GM04504 (cell line): Measurements from ENCODE around the gene PTPN14.

ENCODE experiments used
- DNase-seq: peaks from one replicate; pipeline ENCODE4 v3.0.0-alpha.2; 2012; ENCODE audit warnings: low read depth

Gene PTPN14

GRCh38 chr1:214394569-214394968, 156.8 kb downstream of the PTPN14 start:
- peak; percentile 76 for DNase-seq

- no peak for DNase-seq
Measured at GRCh38 chr1:214393086-214393485, 158.3 kb downstream of the PTPN14 start.

GRCh38 chr1:214391873-214392645, 159.3 kb downstream of the PTPN14 start:
- DNase-seq, result no peak

GRCh38 chr1:214389734-214390133, 161.7 kb downstream of the PTPN14 start:
- no peak for DNase-seq

DNA sequence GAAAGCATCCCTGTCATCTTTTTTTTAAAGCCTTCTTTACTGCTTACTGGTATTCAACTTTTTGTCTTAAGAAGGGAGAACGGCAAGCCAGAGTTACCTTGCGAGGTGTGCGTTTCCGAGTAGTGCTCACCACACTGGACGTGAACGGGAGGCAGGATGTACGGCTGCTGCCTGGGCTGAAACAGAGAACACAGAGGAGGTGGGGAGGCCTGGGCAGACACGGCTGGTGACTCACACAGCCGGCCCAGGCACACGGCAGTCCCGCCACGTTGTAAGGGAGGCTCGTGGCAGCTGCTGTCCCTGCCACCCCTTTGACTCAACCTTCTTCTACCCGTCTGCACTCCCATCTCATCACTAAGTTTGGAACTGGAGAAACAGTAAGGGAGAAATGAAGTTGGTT, 164.7 kb downstream of the PTPN14 start:
- no peak for DNase-seq

DNA sequence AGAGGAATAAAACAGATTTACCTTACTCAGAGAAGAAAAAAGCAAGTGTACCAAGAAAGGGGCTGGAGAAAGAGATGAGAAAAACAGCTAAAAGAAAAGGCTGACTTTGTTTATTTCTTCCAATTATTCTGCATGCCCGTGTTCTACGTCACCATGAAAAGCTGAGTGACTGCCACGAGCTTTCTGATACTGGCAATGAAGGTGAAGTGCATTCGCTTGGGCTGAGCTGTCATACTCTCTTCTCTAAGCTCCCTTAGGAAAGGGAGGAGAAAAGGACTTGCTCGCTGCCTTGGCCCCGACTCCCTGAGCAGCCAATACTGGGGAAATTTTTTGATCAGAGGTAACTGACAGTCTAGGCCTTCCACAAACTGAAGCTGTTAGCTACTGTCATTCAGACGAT, 165.1 kb downstream of the PTPN14 start:
- no peak for DNase-seq

- DNase-seq, result no peak
Measured at GRCh38 chr1:214385428-214385827, 166.0 kb downstream of the PTPN14 start.

- DNase-seq, result no peak
Measured at GRCh38 chr1:214384373-214385079, 166.9 kb downstream of the PTPN14 start.

- no peak for DNase-seq
Measured at GRCh38 chr1:214383381-214384372, 167.7 kb downstream of the PTPN14 start.

- DNase-seq, result no peak
Measured at GRCh38 chr1:214380986-214381695, 170.3 kb downstream of the PTPN14 start.

- DNase-seq, result no peak
Measured at GRCh38 chr1:214380396-214380795, 171.0 kb downstream of the PTPN14 start.

DNA sequence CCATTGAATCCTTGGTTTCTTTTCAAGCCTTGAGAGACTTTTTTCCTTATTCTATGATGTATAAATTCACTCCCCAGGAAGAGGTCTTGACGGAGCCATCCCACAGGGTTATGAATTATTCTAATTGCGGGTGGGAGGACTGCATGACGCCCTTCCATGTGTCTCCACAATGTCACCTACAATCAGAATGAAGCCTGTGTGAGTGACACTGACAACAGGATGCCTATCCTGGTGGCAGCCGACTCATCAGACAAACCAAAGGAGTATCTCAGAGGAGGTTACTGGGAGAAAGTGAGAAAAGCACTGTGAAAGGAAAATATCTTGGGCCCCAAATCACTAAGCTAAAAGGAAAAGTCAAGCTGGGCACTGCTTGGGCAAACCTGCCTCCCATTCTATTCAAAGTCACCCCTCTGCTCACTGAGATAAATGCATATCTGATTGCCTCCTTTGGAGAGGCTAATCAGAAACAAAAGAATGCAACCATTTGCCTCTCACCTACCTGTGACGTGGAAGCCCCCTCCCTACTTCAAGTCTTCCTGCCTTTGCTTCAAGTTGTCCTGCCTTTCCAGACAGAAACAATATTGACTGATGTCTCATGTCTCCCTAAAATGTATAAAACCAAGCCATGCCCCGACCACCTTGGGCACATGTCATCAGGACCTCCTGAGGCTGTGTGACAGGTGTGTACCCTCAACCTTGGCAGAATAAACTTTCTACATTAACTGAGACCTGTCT, 172.0 kb downstream of the PTPN14 start:
- DNase-seq, result no peak

DNA sequence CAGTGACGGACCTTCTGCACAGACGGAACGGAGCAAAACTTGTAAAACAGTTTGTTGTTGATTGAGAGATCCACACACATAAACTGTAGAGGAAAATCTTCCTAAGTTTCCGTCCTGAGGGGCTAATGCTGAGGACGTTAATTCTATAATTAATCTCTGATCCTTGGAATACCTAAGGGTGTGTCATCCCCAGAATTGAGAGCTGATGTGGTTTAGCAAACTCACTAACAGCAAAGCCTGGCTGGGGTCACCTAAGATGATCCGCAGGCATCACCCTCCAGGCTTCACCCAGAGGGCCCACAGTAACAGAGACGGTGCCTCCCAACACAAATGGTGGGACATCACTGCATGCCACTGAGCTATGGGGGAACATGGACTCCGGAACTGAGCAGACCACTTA, 172.9 kb downstream of the PTPN14 start:
- no peak for DNase-seq

GRCh38 chr1:214377886-214378285, 173.5 kb downstream of the PTPN14 start:
- DNase-seq, result no peak

- DNase-seq, result no peak
Measured at GRCh38 chr1:214377485-214377884, 173.9 kb downstream of the PTPN14 start.

GRCh38 chr1:214372092-214372491, 179.3 kb downstream of the PTPN14 start:
- no peak for DNase-seq

DNA sequence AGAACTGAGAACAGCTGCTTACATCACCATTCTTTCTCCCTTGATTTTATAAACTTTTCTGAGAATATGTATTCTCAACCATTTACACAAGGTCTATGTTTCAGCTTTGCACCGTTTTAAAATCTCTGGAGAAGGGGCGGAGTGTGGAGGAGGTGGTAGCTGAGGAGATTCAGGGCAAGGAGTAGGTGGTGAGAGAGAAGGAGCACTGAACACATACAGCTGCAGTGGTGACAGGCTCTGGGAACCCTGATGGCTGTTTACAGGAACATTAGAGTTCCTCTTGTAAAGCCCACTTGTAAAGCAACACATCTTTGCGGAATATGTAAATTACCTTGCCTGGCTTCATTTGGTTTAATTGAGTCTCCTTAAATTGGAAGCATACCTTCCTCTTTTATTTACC, 180.8 kb downstream of the PTPN14 start:
- DNase-seq, result no peak

DNA sequence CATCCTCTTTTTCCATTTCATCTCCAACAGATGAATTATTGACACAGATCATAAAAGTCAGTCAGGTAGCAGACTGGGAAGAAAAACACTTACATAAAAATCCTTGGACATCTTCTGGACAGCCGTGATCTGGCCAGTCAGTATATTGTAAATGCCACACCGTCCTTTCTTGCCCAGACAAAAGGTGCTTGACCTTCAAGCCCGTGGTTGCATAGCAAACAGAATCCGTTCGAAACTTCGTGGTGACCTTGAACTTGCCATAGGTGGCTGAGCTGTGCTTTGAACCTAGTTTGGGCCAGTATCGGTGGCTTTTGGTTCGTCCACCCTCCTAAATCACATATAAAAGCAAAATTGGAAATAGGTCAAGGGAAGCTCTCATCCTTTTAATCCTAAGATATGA, 182.0 kb downstream of the PTPN14 start:
- DNase-seq, result no peak

DNA sequence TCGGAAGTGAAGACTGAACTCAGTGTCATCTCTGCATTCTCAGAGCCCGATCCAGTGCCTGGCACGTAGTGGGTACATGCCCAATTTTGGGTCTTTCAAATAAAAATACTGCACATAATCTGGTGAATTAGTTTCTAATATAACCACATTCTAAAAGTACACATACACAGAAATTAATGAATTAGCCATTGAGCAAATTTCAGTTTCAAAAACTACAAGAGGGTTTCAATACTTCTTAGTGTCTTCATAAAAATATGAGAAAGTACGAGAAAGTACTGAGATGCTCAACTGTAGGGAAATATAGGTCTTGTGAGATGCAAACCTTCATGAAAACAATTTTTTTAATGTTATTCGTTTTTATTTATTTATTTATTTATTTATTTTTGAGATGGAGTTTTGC, 183.6 kb downstream of the PTPN14 start:
- DNase-seq, result no peak

GRCh38 chr1:214364786-214365295, 186.6 kb downstream of the PTPN14 start:
- DNase-seq, result no peak

DNA sequence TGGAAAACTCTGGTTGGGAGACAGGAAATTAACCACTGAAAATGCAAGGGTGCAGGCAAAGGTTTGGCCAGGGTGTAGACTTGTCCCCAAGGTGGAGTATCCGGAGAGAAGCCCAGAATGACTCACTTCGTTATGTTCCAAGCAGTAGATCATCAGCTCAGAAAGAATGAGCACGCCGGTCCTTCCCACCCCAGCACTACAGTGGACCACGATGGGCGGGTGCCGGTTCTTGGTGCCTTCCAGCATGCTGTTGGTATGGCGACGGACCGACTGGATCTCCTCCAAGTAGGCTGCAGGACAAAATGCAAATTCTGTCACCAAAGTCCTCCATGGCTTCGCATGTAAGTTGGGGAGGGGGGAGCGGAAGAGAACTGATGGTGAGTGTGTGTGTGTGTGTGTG, 187.0 kb downstream of the PTPN14 start:
- no peak for DNase-seq
